ENCODE measurements around the gene CLPSL1. TPM values are rescaled to one million over a fixed set of nuclear protein-coding genes. Genes with fewer than 3 reads are reported as not detected.

The CLPSL1 gene
- total and polyA plus RNA-seq, 2 of the 8 experiments (the other 6 are each of a cell fraction or from before 2014, with no cell fraction given) = not detected

DNA sequence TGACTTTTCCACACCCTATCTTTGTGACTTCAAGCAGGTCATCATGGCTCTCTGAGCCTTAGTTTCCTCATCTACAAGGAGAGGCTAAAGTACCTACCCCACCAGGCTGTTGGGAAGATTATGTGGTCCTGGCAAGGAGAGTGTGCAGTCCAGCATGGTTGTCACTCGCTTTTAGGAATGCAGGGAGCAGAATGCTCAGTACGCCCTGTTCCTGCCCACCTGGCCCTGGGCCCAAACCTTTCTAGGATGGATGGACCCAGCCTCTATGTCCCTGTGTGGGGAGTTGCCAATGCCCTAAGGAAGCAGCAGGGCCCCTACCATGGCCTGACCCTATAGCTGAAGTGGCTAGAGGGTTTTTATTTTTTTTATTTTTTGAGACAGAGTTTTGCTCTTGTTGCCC, 2.4 kb upstream of the CLPSL1 start (continued):
- no peak for TF ChIP-seq KDM4A (IDR thresholded peaks at IDR 0.05; ENCODE audit: low read depth, low read length, severe bottlenecking)
